AG09309 (cell line): ENCODE data around the gene KIF2C.
"Not testable (repeated sequence)": the region's sequence is repeated elsewhere in the genome, so short reads cannot be mapped to it uniquely, and the experiment has no call there.

ENCODE experiments used
- DNase-seq: peaks from one replicate; pipeline ENCODE4 v3.0.0-alpha.2; 2010; ENCODE audit warnings: low read depth
- H3K4me3 ChIP-seq: 2 replicates; pipeline ENCODE4 v1.5.1; 2011; ENCODE audit warnings: mild to moderate bottlenecking, low read depth, low read length, moderate library complexity; ENCODE audit not compliant: control insufficient read depth
- CTCF ChIP-seq: IDR thresholded peaks from 2 replicates; pipeline ENCODE4 v1.5.1; 2011; ENCODE audit warnings: mild to moderate bottlenecking, low read depth, low read length, inconsistent platforms; ENCODE audit not compliant: insufficient read depth, control insufficient read depth; ENCODE audit errors: missing control alignments

Gene KIF2C

DNA sequence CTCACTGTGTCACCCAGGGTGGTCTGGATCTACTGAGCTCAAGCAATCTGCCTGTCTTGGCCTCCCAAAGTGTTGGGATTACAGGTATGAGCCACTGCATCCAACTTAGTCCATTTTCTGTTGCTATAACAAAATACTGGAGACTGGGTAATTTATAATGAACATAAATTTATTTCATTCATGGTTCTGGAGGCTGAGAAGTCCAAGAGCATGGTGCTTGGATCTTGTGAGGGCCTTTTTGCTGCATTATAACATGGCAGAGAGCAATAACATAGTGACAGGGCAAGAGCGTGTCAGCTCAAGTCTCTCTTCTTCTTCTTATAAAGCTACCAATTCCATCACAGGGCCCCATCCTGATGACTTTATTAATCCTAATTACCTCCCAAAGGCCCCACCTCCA is 3.6 kb upstream of the KIF2C start:
- H3K4me3 ChIP-seq: no peak overlapping the region
- no peak for TF ChIP-seq CTCF
- no peak for DNase-seq

GRCh38 chr1:44738953-44739306 is 707 bp upstream of the KIF2C start:
- not testable (repeated sequence) for DNase-seq

DNA sequence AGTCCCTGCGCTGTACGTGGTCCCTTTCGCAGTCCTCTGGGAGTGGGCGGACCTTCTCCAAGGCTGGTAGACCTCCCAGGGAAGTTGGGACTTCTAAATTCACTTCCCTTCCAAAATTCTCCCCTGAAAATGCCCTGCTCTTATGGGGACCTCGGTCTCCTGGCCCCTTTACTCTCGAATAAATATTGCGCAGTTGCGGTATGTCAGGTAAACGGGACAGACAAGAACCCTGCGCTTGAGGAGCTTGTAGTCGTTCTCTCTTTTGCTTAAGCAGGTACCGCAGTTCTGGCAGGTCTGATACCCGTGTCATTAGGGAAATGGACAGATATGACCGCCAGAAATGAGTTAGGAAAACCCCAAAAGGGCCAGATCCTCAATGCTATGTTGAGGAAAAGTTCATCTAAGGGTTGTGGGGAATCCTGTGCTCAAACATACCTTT is 561 bp downstream of the KIF2C start:
- peak overlapping the region; percentile 50 for H3K4me3 ChIP-seq
- DNase-seq: no peak
- TF ChIP-seq CTCF: no peak

More at GRCh38 chr1:44738953-44739306, 707 bp upstream of the KIF2C start:
- H3K4me3 ChIP-seq: peak overlapping the region; percentile 50

DNA sequence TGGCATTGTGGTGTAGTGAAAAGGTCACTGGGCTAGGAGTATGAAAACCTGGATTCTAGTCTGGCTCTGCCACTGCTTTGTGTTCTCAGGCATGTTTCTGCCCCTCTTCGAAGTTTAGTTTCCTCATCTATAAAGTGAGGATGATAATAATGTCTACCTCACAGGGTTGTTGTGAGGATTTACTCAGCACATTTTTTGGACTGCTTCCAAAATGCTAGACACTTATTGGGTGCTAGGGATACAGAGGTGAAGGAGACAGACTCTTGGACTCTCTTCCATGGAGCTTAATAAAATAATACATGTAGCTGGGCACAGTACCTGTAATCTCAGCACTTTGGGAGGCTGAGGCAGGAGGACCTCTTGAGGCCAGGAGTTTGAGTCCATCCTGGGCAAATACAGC is 3.6 kb downstream of the KIF2C start:
- no peak overlapping the region for H3K4me3 ChIP-seq
- DNase-seq: no peak
- TF ChIP-seq CTCF: no peak

DNA sequence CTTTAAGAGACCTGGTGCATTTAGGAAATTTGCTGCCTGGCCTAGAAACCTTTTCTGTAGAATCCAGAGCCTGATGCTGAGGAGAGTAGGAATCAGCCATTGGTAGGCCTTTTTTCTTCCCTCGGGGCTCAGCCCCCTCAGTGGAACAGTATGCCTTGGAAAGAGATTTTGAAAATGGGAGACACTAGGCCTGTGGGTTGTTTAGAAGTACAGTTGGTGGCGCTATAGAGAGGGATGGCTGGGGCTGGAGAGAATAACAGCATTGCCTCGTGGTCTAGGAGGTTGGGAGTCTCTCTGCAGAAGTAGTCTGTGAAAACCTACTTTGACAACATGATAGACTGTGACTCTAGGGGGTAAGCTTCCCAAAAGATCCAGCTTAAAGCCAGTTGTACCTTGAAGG is 8.2 kb downstream of the KIF2C start:
- DNase-seq: no peak
- TF ChIP-seq CTCF: no peak
- H3K4me3 ChIP-seq: no peak overlapping the region

- TF ChIP-seq CTCF: no peak
- no peak for DNase-seq
These were observed 17.8 kb downstream of the KIF2C start for GRCh38 chr1:44757420-44757819.

GRCh38 chr1:44759077-44759476 is 19.4 kb downstream of the KIF2C start:
- TF ChIP-seq CTCF: no peak
- no peak for DNase-seq
- H3K4me3 ChIP-seq: no peak overlapping the region

More at GRCh38 chr1:44757420-44757819, 17.8 kb downstream of the KIF2C start:
- H3K4me3 ChIP-seq: no peak overlapping the region

DNA sequence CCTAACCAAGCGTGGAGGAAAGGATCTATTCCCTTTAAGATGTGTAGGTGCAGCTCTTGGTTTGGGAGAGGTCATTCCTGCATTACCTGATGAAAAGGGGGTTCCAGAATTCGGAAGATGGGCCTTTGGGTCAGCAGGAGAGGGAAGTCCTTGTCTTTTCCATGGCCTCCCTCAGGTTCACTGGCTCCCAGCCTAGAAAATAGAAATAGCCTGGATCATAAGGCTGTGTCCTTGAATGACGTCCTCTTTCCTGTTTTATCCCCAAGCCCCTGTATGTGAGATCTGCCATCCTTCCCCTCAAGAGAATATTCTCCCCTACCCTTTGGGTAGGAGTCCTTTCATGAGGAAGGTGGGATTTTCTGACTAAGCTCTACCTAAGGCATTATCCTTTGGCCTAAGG is 21.2 kb downstream of the KIF2C start:
- DNase-seq: no peak
- no peak overlapping the region for H3K4me3 ChIP-seq
- TF ChIP-seq CTCF: no peak

GRCh38 chr1:44766421-44766820 is 26.8 kb downstream of the KIF2C start:
- not testable (repeated sequence) for H3K4me3 ChIP-seq, DNase-seq
